ENCODE results near the gene FLRT2. TPM values are rescaled to one million over a fixed set of nuclear protein-coding genes. Genes with fewer than 3 reads are reported as not detected.

The FLRT2 gene
- total RNA-seq, 1 experiment from 2014 or later, result 0.17 TPM

DNA sequence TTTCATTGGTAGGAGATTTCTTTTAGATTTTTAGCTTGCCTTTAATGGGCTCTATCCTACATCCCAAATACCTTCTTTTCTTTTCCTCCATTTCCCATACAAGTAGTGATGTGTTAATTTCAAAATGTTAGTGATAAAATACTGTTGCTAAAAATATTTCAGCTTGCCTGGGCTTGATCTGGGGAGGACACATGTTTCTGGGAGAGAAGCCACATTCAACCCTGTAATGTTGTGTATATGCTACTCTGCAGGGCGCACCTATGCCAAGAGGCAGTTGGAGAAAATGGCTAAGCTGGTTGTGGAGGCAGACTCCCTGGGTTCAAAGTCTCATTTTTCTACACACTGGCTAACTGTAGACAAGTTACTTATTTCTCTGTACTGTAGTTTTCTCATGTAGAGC lies 26.3 kb downstream of the FLRT2 start:
- Histone ChIP-seq H3K27ac (ENCODE audit: low read depth, low read length) (no peak overlapping the region), H3K79me2 (ENCODE audit: insufficient read depth, low read length) (no peaks in the 10 kb centered on the region), H3K9me2 (ENCODE audit: insufficient read depth) (no peaks in the 10 kb centered on the region), H3K9me3 (ENCODE audit: control insufficient read depth in 1 of 2, insufficient read depth in 1 of 2, low read depth in 1 of 2, low read length in 2 of 2) (peaks cover 7 to 32% of the 10 kb centered on the region in 2 experiments; a peak in 2 of 4 replicates), H2AFZ (ENCODE audit: low read depth, low read length, poor library complexity, severe bottlenecking) (no peak overlapping the region), H3K27me3 (ENCODE audit: insufficient read depth, low read length) (no peaks in the 10 kb centered on the region), H3K4me1 (ENCODE audit: control insufficient read depth in 1 of 2, insufficient read depth in 2 of 2, low read length in 2 of 2) (no peaks in the 10 kb centered on the region), H3K36me3 (ENCODE audit: control insufficient read depth in 1 of 2, insufficient read depth in 2 of 2, low read length in 2 of 2) (no peaks in the 10 kb centered on the region), H3K9ac (ENCODE audit: low read length) (no peak overlapping the region), H3K4me2 (ENCODE audit: low read length) (no peak overlapping the region), H4K20me1 (ENCODE audit: insufficient read depth) (no peaks in the 10 kb centered on the region), H3K4me3 (replicated peaks in 1 of 2; ENCODE audit: low read depth in 1 of 2, low read length in 2 of 2) (no peak overlapping the region)
- no TSS peak for BruUV-seq (replicated peaks)
- DNase-seq (ENCODE audit: low read depth, low spot score) (no peak), ATAC-seq (no peak)
- intact Hi-C loops (cut with micrococcal nuclease), result no loop called here
- CTCF ChIA-PET, result no interaction called here
- POLR2A ChIA-PET, result no interaction called here
- TF ChIP-seq SRF (IDR thresholded peaks at IDR 0.05; ENCODE audit: low read depth), result no peak
- no peak for TF ChIP-seq CBX3 (IDR thresholded peaks at IDR 0.05; ENCODE audit: low read depth)
- no peak for TF ChIP-seq RAD21 (IDR thresholded peaks at IDR 0.05; ENCODE audit: low read depth)
- no peak for TF ChIP-seq FOSL1 (IDR thresholded peaks at IDR 0.05; ENCODE audit: low read depth)
- no peak for TF ChIP-seq SP1 (IDR thresholded peaks at IDR 0.05; ENCODE audit: low read depth)
- RAD21 ChIA-PET (ENCODE audit: low non-redundant PET in 1 of 2, low total read pairs in 2 of 2, uncharacterized antibody in 2 of 2, unreplicated experiment in 2 of 2), result no interaction called here

DNA sequence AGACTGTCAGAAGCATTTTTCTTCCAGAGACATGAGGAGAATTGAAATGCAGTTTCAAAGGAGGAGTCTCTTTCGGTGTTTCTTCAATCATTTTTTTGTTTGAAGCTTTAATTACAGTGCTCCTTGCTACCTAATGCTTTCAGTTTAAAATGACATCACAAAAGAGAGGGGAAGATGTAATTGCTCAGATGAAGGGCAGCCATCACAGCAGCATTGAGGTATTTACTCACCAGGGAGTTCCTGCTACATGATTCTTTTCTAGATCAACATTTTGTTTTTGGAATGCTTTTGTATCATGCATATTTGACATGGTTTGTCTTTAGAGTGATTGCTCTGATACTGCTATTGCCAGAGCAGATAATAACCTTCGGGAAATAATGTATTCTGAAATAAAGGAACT lies 28.6 kb downstream of the FLRT2 start:
- H2AFZ ChIP-seq (ENCODE audit: low read depth, low read length, poor library complexity, severe bottlenecking), result no peak overlapping the region
- H3K9me2 ChIP-seq (ENCODE audit: insufficient read depth), result no peaks in the 10 kb centered on the region
- intact Hi-C loops (cut with micrococcal nuclease), result no loop called here
- H3K79me2 ChIP-seq (ENCODE audit: insufficient read depth, low read length), result no peaks in the 10 kb centered on the region
- ATAC-seq (no peak), DNase-seq (ENCODE audit: low read depth, low spot score) (no peak)
- H3K4me1 ChIP-seq (ENCODE audit: control insufficient read depth in 1 of 2, insufficient read depth in 2 of 2, low read length in 2 of 2), result no peaks in the 10 kb centered on the region
- H3K36me3 ChIP-seq (ENCODE audit: control insufficient read depth in 1 of 2, insufficient read depth in 2 of 2, low read length in 2 of 2), result no peaks in the 10 kb centered on the region
- BruUV-seq (replicated peaks), result no TSS peak
- ChIA-PET POLR2A (no interaction called here), RAD21 (ENCODE audit: low non-redundant PET in 1 of 2, low total read pairs in 2 of 2, uncharacterized antibody in 2 of 2, unreplicated experiment in 2 of 2) (no interaction called here), CTCF (no interaction called here)
- H3K9me3 ChIP-seq (ENCODE audit: control insufficient read depth in 1 of 2, insufficient read depth in 1 of 2, low read depth in 1 of 2, low read length in 2 of 2), result peaks cover 7 to 28% of the 10 kb centered on the region in 2 experiments; a peak in 2 of 4 replicates
- H3K9ac ChIP-seq (ENCODE audit: low read length), result no peak overlapping the region
- H3K4me2 ChIP-seq (ENCODE audit: low read length), result no peak overlapping the region
- TF ChIP-seq ZNF274 (IDR thresholded peaks at IDR 0.05; ENCODE audit: low read depth, low read length) (no peak), CBX3 (IDR thresholded peaks at IDR 0.05; ENCODE audit: low read depth) (no peak), CEBPB (IDR thresholded peaks at IDR 0.05; ENCODE audit: low read depth) (no peak), SIN3A (IDR thresholded peaks at IDR 0.05; ENCODE audit: low read depth) (no peak), EZH2 (IDR thresholded peaks at IDR 0.05) (no peak), EZH2phosphoT487 (IDR thresholded peaks at IDR 0.05; ENCODE audit: borderline replicate concordance) (no peak), SP1 (IDR thresholded peaks at IDR 0.05; ENCODE audit: low read depth) (no peak)
- no peaks in the 10 kb centered on the region for H4K20me1 ChIP-seq (ENCODE audit: insufficient read depth)
- H3K27me3 ChIP-seq (ENCODE audit: insufficient read depth, low read length), result no peaks in the 10 kb centered on the region
- no peak overlapping the region for H3K27ac ChIP-seq (ENCODE audit: low read depth, low read length)
- no peak overlapping the region for H3K4me3 ChIP-seq (replicated peaks in 1 of 2; ENCODE audit: low read depth in 1 of 2, low read length in 2 of 2)

All from HCT116 (cell line).